Suprapubic skin (tissue), 4 donors: ENCODE results near the gene CCDC137. TPM values are rescaled to one million over a fixed set of nuclear protein-coding genes. Genes with fewer than 3 reads are reported as not detected.

ENCODE experiments used
- DNase-seq, 2 donors: peaks; one replicate each; pipeline ENCODE4 v3.0.0-alpha.2; 2019; ENCODE audit warnings: low spot score in 2 of 2
- H3K27ac ChIP-seq: fragments of 200-600 bp; sonication (generic); one replicate; pipeline ENCODE4 v1.5.1; 2019
- H3K27me3 ChIP-seq: fragments of 200-600 bp; sonication (generic); one replicate; pipeline ENCODE4 v1.5.1; 2019
- H3K36me3 ChIP-seq: fragments of 200-600 bp; sonication (generic); one replicate; pipeline ENCODE4 v1.5.1; 2019
- H3K4me1 ChIP-seq: fragments of 200-600 bp; sonication (generic); one replicate; pipeline ENCODE4 v1.5.1; 2019
- H3K4me3 ChIP-seq: fragments of 200-600 bp; sonication (generic); one replicate; pipeline ENCODE4 v1.5.1; 2019; ENCODE audit warnings: mild to moderate bottlenecking
- H3K9me3 ChIP-seq: fragments of 200-600 bp; sonication (generic); one replicate; pipeline ENCODE4 v1.5.1; 2019
- CTCF ChIP-seq, 2 donors: fragments of 200-600 bp in 1 of 2; fragments of 450-650 bp in 1 of 2; sonication (generic) in 1 of 2; IDR thresholded peaks; one replicate each; pipeline ENCODE4 v1.5.1; 2016 to 2019; ENCODE audit warnings: antibody characterized with exemption in 2 of 2, mild to moderate bottlenecking in 1 of 2, moderate library complexity in 1 of 2
- EP300 ChIP-seq: sonication (generic); formaldehyde crosslinking; IDR thresholded peaks from one replicate; pipeline ENCODE4 v1.6.1; 2017; ENCODE audit warnings: antibody characterized with exemption
- POLR2A ChIP-seq, 2 donors: fragments of 450-650 bp; IDR thresholded peaks; one replicate each; pipeline ENCODE4 v1.6.1; 2017; ENCODE audit warnings: antibody characterized with exemption in 2 of 2, mild to moderate bottlenecking in 2 of 2, moderate library complexity in 2 of 2
- POLR2AphosphoS5 ChIP-seq, 3 donors: sonication (generic); formaldehyde crosslinking; IDR thresholded peaks; one replicate each; pipeline ENCODE4 v1.6.1; 2017; ENCODE audit warnings: antibody characterized with exemption in 3 of 3
- WGBS: methylation state at CpG from one replicate; pipeline ENCODE4 v1.1.5; 2018; 5-methylcytosine and 5-hydroxymethylcytosine counted together
- total RNA-seq, 4 donors: library from RNA; depleted of rRNA; stranded (reverse); fragments of >200 nt; gene quantifications; one replicate each; pipeline ENCODE4 v1.1.0, GENCODE V29; 2016

Gene CCDC137
- total RNA-seq, 4 donors from 2014 or later = 14.9 to 29.8 (median 24.5) TPM

GRCh38 chr17:81687770-81688541 lies 21.4 kb downstream of the CCDC137 start:
- 88% methylated on average over 13 of the region's 41 CpGs for WGBS
- H3K9me3 ChIP-seq = no peaks in the 10 kb centered on the region
- TF ChIP-seq EP300 = no peak
- no peak for DNase-seq
- H3K36me3 ChIP-seq = peaks cover 72% of the 10 kb centered on the region
- H3K4me1 ChIP-seq = peaks cover 29% of the 10 kb centered on the region
- no peak overlapping the region for H3K27ac ChIP-seq
- H3K4me3 ChIP-seq = no peak overlapping the region
- no peaks in the 10 kb centered on the region for H3K27me3 ChIP-seq

GRCh38 chr17:81688616-81689015 lies 22.1 kb downstream of the CCDC137 start:
- Histone ChIP-seq H3K4me1 (peaks cover 26% of the 10 kb centered on the region), H3K36me3 (peaks cover 78% of the 10 kb centered on the region), H3K27ac (no peak overlapping the region), H3K4me3 (no peak overlapping the region), H3K27me3 (no peaks in the 10 kb centered on the region), H3K9me3 (no peaks in the 10 kb centered on the region)
- DNase-seq = no peak
- 61% methylated on average over 12 of the region's 14 CpGs for WGBS
- TF ChIP-seq POLR2A (IDR thresholded peaks at IDR 0.05) = no peak
- no peak for TF ChIP-seq CTCF (IDR thresholded peaks at IDR 0.05)
- TF ChIP-seq EP300 = no peak
- no peak for TF ChIP-seq POLR2AphosphoS5 (IDR thresholded peaks at IDR 0.05)

- Histone ChIP-seq H3K4me3 (no peak overlapping the region), H3K27ac (no peak overlapping the region), H3K27me3 (no peaks in the 10 kb centered on the region), H3K9me3 (no peaks in the 10 kb centered on the region), H3K36me3 (peaks cover 93% of the 10 kb centered on the region), H3K4me1 (peaks cover 19% of the 10 kb centered on the region)
- TF ChIP-seq EP300 = no peak
- no peak for TF ChIP-seq POLR2AphosphoS5 (IDR thresholded peaks at IDR 0.05)
- no peak for TF ChIP-seq POLR2A (IDR thresholded peaks at IDR 0.05)
- TF ChIP-seq CTCF (IDR thresholded peaks at IDR 0.05) = no peak
- no peak for DNase-seq
- WGBS = 81% methylated on average over 6 of the region's 18 CpGs
These were observed 23.5 kb downstream of the CCDC137 start for GRCh38 chr17:81690066-81690465.

GRCh38 chr17:81690549-81690948 lies 24.0 kb downstream of the CCDC137 start:
- 92% methylated on average over 11 of the region's 17 CpGs for WGBS
- DNase-seq = no peak
- H3K4me3 ChIP-seq = no peak overlapping the region
- no peak overlapping the region for H3K27ac ChIP-seq
- H3K4me1 ChIP-seq = peaks cover 14% of the 10 kb centered on the region
- no peaks in the 10 kb centered on the region for H3K9me3 ChIP-seq
- H3K27me3 ChIP-seq = no peaks in the 10 kb centered on the region
- H3K36me3 ChIP-seq = peaks cover 98% of the 10 kb centered on the region
- TF ChIP-seq EP300 (no peak), POLR2AphosphoS5 (IDR thresholded peaks at IDR 0.05) (no peak), POLR2A (IDR thresholded peaks at IDR 0.05) (no peak)

GRCh38 chr17:81691196-81691595 lies 24.7 kb downstream of the CCDC137 start:
- WGBS = 89% methylated on average over 10 of the region's 18 CpGs
- no peak for TF ChIP-seq POLR2AphosphoS5 (IDR thresholded peaks at IDR 0.05)
- TF ChIP-seq CTCF (IDR thresholded peaks at IDR 0.05) = no peak
- TF ChIP-seq EP300 = no peak
- TF ChIP-seq POLR2A (IDR thresholded peaks at IDR 0.05) = no peak
- no peaks in the 10 kb centered on the region for H3K9me3 ChIP-seq
- H3K27ac ChIP-seq = no peak overlapping the region
- H3K27me3 ChIP-seq = no peaks in the 10 kb centered on the region
- peaks cover 100% of the 10 kb centered on the region for H3K36me3 ChIP-seq
- peaks cover 7% of the 10 kb centered on the region for H3K4me1 ChIP-seq
- no peak overlapping the region for H3K4me3 ChIP-seq
- no peak for DNase-seq

GRCh38 chr17:81691608-81692007 lies 25.1 kb downstream of the CCDC137 start:
- H3K36me3 ChIP-seq = peaks cover 100% of the 10 kb centered on the region
- TF ChIP-seq CTCF (IDR thresholded peaks at IDR 0.05) (no peak), EP300 (no peak), POLR2A (IDR thresholded peaks at IDR 0.05) (no peak), POLR2AphosphoS5 (IDR thresholded peaks at IDR 0.05) (no peak)
- WGBS = 97% methylated on average over 13 of the region's 20 CpGs
- H3K9me3 ChIP-seq = no peaks in the 10 kb centered on the region
- H3K27me3 ChIP-seq = no peaks in the 10 kb centered on the region
- H3K27ac ChIP-seq = no peak overlapping the region
- H3K4me3 ChIP-seq = no peak overlapping the region
- peaks cover 6% of the 10 kb centered on the region for H3K4me1 ChIP-seq
- no peak for DNase-seq
